NCI-H345 treated with DMSO at 0.1 percent for 48 hours (cell line): ENCODE data around the gene CXCL16.
"Not testable (repeated sequence)": the region's sequence is repeated elsewhere in the genome, so short reads cannot be mapped to it uniquely, and the experiment has no call there.

Experiments
- DNase-seq: peaks from one replicate; lab custom pipeline; 2025; ENCODE audit not compliant: unreplicated experiment; lab: John Stamatoyannopoulos, UW

The CXCL16 gene

GRCh38 chr17:4699401-4700056 lies 40.2 kb downstream of the CXCL16 start:
- not testable (repeated sequence) for DNase-seq

- DNase-seq = no peak
These were observed 43.3 kb downstream of the CXCL16 start for GRCh38 chr17:4696437-4696805.

- no peak for DNase-seq
These were observed 46.3 kb downstream of the CXCL16 start for GRCh38 chr17:4693416-4693815.

- DNase-seq = no peak
These were observed 48.0 kb downstream of the CXCL16 start for GRCh38 chr17:4691686-4692085.

- DNase-seq = no peak
These were observed 49.0 kb downstream of the CXCL16 start for GRCh38 chr17:4690745-4691144.

GRCh38 chr17:4689872-4690271 lies 49.9 kb downstream of the CXCL16 start:
- not testable (repeated sequence) for DNase-seq

- DNase-seq = not testable (repeated sequence)
These were observed 56.0 kb downstream of the CXCL16 start for GRCh38 chr17:4683739-4684138.
